Muscle of arm (tissue), 12 donors: ENCODE measurements around the gene RHOB. TPM values are rescaled to one million over a fixed set of nuclear protein-coding genes. Genes with fewer than 3 reads are reported as not detected.
"Not testable (repeated sequence)": the region's sequence is repeated elsewhere in the genome, so short reads cannot be mapped to it uniquely, and the experiment has no call there.

Experiments used
- DNase-seq: peaks from one replicate; pipeline ENCODE4 v3.0.0-alpha.2; 2013
- polyA plus RNA-seq, 12 donors: library from polyadenylated mRNA; unstranded; fragments of 120-200 nt; gene quantifications; one replicate each; pipeline ENCODE4 v1.2.1, GENCODE V29; 2013; ENCODE audit not compliant: insufficient read length in 12 of 12

RHOB gene
- polyA plus RNA-seq, 12 donors: 78.5 to 192 (median 125) TPM

- no peak for DNase-seq
Observed at GRCh38 chr2:20434588-20435294, 12.1 kb upstream of the RHOB start.

- DNase-seq: not testable (repeated sequence)
Observed at GRCh38 chr2:20435456-20435855, 11.4 kb upstream of the RHOB start.

- no peak for DNase-seq
Observed at GRCh38 chr2:20436716-20437470, 10.0 kb upstream of the RHOB start.

GRCh38 chr2:20438334-20439192, 8.3 kb upstream of the RHOB start:
- DNase-seq: no peak

- no peak for DNase-seq
Observed at GRCh38 chr2:20439193-20439475, 7.7 kb upstream of the RHOB start.

- DNase-seq: no peak
Observed at GRCh38 chr2:20439503-20439902, 7.4 kb upstream of the RHOB start.

- DNase-seq: no peak
Observed at GRCh38 chr2:20440001-20440560, 6.8 kb upstream of the RHOB start.

- DNase-seq: peak; percentile 76
Observed at GRCh38 chr2:20443276-20443920, 3.5 kb upstream of the RHOB start.

- no peak for DNase-seq
Observed at GRCh38 chr2:20444101-20444992, 2.5 kb upstream of the RHOB start.

- no peak for DNase-seq
Observed at GRCh38 chr2:20444993-20445910, 1.6 kb upstream of the RHOB start.

- no peak for DNase-seq
Observed at GRCh38 chr2:20446255-20446916, 488 bp upstream of the RHOB start.

GRCh38 chr2:20447437-20448245, 767 bp downstream of the RHOB start:
- DNase-seq: no peak

GRCh38 chr2:20448246-20448976, 1.5 kb downstream of the RHOB start:
- no peak for DNase-seq

- no peak for DNase-seq
Observed at GRCh38 chr2:20448977-20449306, 2.1 kb downstream of the RHOB start.

GRCh38 chr2:20449501-20450200, 2.8 kb downstream of the RHOB start:
- DNase-seq: no peak

GRCh38 chr2:20450201-20450999, 3.5 kb downstream of the RHOB start:
- DNase-seq: peak; percentile 78
